Mesendoderm (in vitro differentiated cells): ENCODE data around the gene PBX1.

Source experiments
- DNase-seq: peaks from one replicate; pipeline ENCODE4 v3.0.0; 2013
- H2AK5ac ChIP-seq: 2 replicates; pipeline ENCODE4 v1.6.1; 2013; ENCODE audit warnings: low read length, inconsistent platforms
- H2BK120ac ChIP-seq: 2 replicates; pipeline ENCODE4 v1.6.1; 2013; ENCODE audit warnings: low read depth, mild to moderate bottlenecking, low read length, moderate library complexity, mixed read lengths
- H2BK15ac ChIP-seq: replicated peaks from 2 replicates; pipeline ENCODE4 v1.6.1; 2013; ENCODE audit warnings: low read depth, mild to moderate bottlenecking, moderate library complexity
- H2BK5ac ChIP-seq: 2 replicates; pipeline ENCODE4 v1.6.1; 2013; ENCODE audit warnings: low read length, inconsistent platforms
- H3K18ac ChIP-seq: 2 replicates; pipeline ENCODE4 v1.6.1; 2013; ENCODE audit warnings: mild to moderate bottlenecking, low read length, mixed read lengths
- H3K23ac ChIP-seq: one replicate; pipeline ENCODE4 v1.6.1; 2013; ENCODE audit warnings: low read length
- H3K27ac ChIP-seq: 2 replicates; pipeline ENCODE4 v1.5.1; 2013; ENCODE audit warnings: low read depth, mild to moderate bottlenecking, inconsistent platforms, low read length, moderate library complexity
- H3K27me3 ChIP-seq: 2 replicates; pipeline ENCODE4 v1.6.1; 2013; ENCODE audit warnings: low read length, control low read depth, mild to moderate bottlenecking, inconsistent platforms; ENCODE audit not compliant: insufficient read depth, poor library complexity
- H3K36me3 ChIP-seq: 2 replicates; pipeline ENCODE4 v1.6.1; 2013; ENCODE audit warnings: low read length, inconsistent platforms; ENCODE audit not compliant: control insufficient read depth, insufficient read depth
- H3K4ac ChIP-seq: one replicate; pipeline ENCODE4 v1.6.1; 2013; ENCODE audit warnings: low read depth, mild to moderate bottlenecking, low read length, moderate library complexity
- H3K4me1 ChIP-seq: 2 replicates; pipeline ENCODE4 v1.6.1; 2013; ENCODE audit warnings: low read depth, low read length, inconsistent platforms; ENCODE audit not compliant: control insufficient read depth
- H3K4me2 ChIP-seq: 2 replicates; pipeline ENCODE4 v1.6.1; 2013; ENCODE audit warnings: low read length
- H3K4me3 ChIP-seq: 2 replicates; pipeline ENCODE4 v1.5.1; 2013; ENCODE audit warnings: mild to moderate bottlenecking, low read length
- H3K56ac ChIP-seq: one replicate; pipeline ENCODE4 v1.6.1; 2013; ENCODE audit warnings: low read length
- H3K79me1 ChIP-seq: 2 replicates; pipeline ENCODE4 v1.6.1; 2013; ENCODE audit warnings: low read length, inconsistent platforms
- H3K79me2 ChIP-seq: 2 replicates; pipeline ENCODE4 v1.6.1; 2013; ENCODE audit warnings: mild to moderate bottlenecking, low read length; ENCODE audit not compliant: control insufficient read depth, insufficient read depth
- H3K9ac ChIP-seq: 2 replicates; pipeline ENCODE4 v1.6.1; 2013; ENCODE audit warnings: low read length, inconsistent platforms
- H4K5ac ChIP-seq: one replicate; pipeline ENCODE4 v1.6.1; 2013; ENCODE audit warnings: low read length
- H4K8ac ChIP-seq: one replicate; pipeline ENCODE4 v1.6.1; 2013; ENCODE audit warnings: low read depth, mild to moderate bottlenecking, control low read depth, low read length, moderate library complexity
- WGBS: extraction: QIAGEN DNeasy Blood & Tissue Kit; methylation state at CpG from one replicate; pipeline ENCODE4 v1.1.7; 2013; ENCODE audit warnings: low lambda C conversion rate, missing lambda C conversion rate; ENCODE audit not compliant: insufficient coverage; ENCODE audit errors: extremely low coverage; 5-methylcytosine and 5-hydroxymethylcytosine counted together

The PBX1 gene

DNA sequence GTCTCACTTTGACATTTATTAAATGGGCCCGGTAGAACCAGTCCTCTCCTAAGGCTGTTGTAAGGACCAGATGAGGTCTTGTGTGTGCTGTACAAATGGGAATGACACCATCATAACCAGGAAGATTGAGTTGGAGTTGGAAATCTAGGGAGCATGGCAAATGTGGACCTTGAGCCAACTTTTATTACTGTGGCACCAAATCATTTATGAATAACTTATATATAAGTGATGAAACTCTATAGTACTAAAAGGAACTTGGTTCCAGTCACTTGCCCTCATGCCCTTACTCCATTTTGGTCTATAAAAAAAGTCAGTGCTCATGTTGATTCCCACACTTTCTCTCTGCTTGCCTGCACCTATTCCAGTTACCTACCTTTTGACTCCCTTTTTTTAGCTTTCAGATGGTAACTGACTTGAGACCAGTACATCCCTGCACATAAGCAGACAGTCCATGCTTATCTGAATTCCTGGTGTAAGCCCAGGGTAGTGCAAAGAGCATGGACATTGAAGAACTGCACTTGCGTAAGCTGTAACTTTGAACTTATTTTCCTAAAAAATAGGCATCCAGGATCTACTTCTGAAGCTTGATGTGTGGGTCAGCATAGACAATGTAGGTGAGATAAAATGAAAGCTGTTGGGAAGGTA is 210.6 kb downstream of the PBX1 start:
- DNase-seq, result no peak
- H2BK120ac ChIP-seq, result no peak overlapping the region
- no peak overlapping the region for H3K56ac ChIP-seq
- no peak overlapping the region for H4K5ac ChIP-seq
- H2BK5ac ChIP-seq, result no peak overlapping the region
- no peaks in the 10 kb centered on the region for H3K79me2 ChIP-seq
- H3K36me3 ChIP-seq, result no peaks in the 10 kb centered on the region
- no peak overlapping the region for H3K4me3 ChIP-seq
- H4K8ac ChIP-seq, result no peak overlapping the region
- no peaks in the 10 kb centered on the region for H3K27me3 ChIP-seq
- H3K4ac ChIP-seq, result no peak overlapping the region
- H2AK5ac ChIP-seq, result no peak overlapping the region
- H3K18ac ChIP-seq, result no peak overlapping the region
- no peak overlapping the region for H3K27ac ChIP-seq
- no peak overlapping the region for H3K4me2 ChIP-seq
- H3K9ac ChIP-seq, result no peak overlapping the region
- WGBS, result no CpG with 5 or more reads among the region's 2 CpGs
- no peak overlapping the region for H3K23ac ChIP-seq
- H2BK15ac ChIP-seq, result peak overlapping the region; percentile 29
- H3K79me1 ChIP-seq, result peaks cover 2% of the 10 kb centered on the region
- H3K4me1 ChIP-seq, result peaks cover 18% of the 10 kb centered on the region

DNA sequence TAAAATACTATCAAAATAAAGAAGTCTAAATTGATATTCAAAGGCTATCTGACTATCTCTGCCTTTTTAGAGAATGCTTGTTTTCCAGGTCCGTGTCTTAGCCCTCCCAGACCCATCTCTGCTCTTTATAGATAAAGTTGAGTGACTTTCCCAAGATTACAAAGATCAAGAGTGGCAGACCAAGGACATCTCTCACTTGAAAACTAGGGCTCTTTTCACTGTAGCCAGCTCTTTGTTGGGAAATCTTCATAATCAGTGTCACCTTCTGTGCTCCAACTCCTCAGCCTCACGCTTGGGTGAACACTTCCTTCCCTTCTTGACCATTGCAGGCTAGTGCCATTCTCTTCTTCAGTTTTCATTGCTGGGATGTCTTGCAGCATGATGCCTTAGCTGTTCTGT is 211.1 kb downstream of the PBX1 start:
- DNase-seq, result no peak
- H4K5ac ChIP-seq, result no peak overlapping the region
- no peaks in the 10 kb centered on the region for H3K27me3 ChIP-seq
- no peak overlapping the region for H2AK5ac ChIP-seq
- no peak overlapping the region for H3K4me2 ChIP-seq
- no peak overlapping the region for H4K8ac ChIP-seq
- H3K4me3 ChIP-seq, result no peak overlapping the region
- peaks cover 20% of the 10 kb centered on the region for H3K4me1 ChIP-seq
- no peak overlapping the region for H3K56ac ChIP-seq
- no peak overlapping the region for H3K9ac ChIP-seq
- H3K23ac ChIP-seq, result no peak overlapping the region
- no peaks in the 10 kb centered on the region for H3K79me2 ChIP-seq
- H3K36me3 ChIP-seq, result no peaks in the 10 kb centered on the region
- H3K27ac ChIP-seq, result no peak overlapping the region
- no peak overlapping the region for H2BK5ac ChIP-seq
- H3K18ac ChIP-seq, result no peak overlapping the region
- no peak overlapping the region for H3K4ac ChIP-seq
- peaks cover 2% of the 10 kb centered on the region for H3K79me1 ChIP-seq
- WGBS, result no CpG with 5 or more reads among the region's 2 CpGs
- H2BK120ac ChIP-seq, result no peak overlapping the region
- H2BK15ac ChIP-seq, result peak overlapping the region; percentile 29

DNA sequence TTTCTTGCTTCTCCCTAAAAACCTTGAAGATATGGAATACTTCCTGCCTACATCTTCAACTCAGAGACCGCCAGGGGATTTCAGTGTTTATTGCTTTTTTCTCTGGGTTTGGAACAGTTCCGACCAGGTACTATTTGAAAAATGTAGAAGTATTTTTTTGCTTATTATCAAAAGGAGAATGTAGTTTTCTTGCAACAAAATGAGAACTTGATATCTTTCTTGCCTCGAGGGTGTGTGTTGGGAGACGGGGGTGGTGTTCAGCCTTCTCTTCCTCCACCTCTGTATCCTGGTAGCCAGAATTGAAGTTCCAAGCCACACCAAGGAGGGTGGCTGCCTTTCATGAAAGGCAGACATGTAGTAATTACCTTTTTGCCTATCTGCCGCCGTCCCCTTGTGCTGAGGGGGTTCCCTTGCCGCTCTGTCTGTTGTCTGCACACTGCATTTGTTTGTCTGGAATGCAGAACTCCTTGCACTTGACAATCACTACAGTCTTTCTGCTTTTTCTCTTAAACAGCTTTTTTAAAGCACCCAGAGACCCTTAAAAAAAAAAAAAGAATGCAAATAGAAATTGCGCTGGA is 212.1 kb downstream of the PBX1 start:
- Histone ChIP-seq H2BK120ac (no peak overlapping the region), H4K8ac (no peak overlapping the region), H2AK5ac (no peak overlapping the region), H4K5ac (no peak overlapping the region), H3K79me1 (peaks cover 4% of the 10 kb centered on the region), H3K36me3 (no peaks in the 10 kb centered on the region), H3K18ac (peak overlapping the region; percentile 39), H3K4me2 (no peak overlapping the region), H2BK5ac (peak overlapping the region; percentile 75), H3K79me2 (no peaks in the 10 kb centered on the region), H2BK15ac (peak overlapping the region; percentile 14), H3K4me1 (peaks cover 24% of the 10 kb centered on the region), H3K4ac (peak overlapping the region; percentile 82), H3K27ac (peak overlapping the region; percentile 27), H3K9ac (no peak overlapping the region), H3K4me3 (no peak overlapping the region), H3K23ac (no peak overlapping the region), H3K56ac (peak overlapping the region; percentile 79), H3K27me3 (no peaks in the 10 kb centered on the region)
- no CpG with 5 or more reads among the region's 8 CpGs for WGBS
- DNase-seq, result no peak

DNA sequence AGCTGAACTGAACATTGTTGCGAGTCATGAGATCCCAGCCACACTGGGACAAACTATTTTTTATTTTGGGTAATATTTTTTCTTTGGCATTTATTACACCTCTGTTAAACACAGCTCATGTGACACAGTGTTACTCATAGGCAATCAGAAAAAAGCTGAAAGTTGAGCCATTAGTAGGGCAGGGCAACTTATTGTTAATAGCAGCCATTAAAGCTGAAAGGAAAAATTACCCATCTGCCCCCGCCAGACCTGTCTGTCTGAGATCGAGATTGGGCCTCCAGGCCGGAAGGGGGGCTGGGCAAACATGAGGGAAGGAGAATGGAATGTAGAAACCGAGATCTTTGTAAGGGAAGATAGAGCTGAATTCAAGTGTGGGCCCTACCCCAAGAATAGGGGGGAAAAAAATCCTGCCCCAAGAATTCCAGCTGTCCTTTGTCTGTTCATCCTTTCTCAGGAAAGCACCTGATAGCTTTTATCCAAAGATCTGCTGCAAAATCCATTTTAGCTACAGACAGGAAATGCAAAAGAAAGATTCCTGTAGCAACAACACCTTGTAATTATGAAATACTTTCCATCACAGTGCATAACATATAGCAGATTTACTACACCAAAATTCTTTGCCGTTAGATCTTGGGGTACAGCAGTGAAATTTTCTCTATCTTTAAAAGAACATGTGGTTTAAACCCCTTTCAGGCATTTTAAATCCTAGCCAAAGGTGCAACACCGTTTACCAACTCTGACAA is 212.8 kb downstream of the PBX1 start:
- H3K79me2 ChIP-seq, result no peaks in the 10 kb centered on the region
- no peak overlapping the region for H2BK5ac ChIP-seq
- no peaks in the 10 kb centered on the region for H3K27me3 ChIP-seq
- no peak overlapping the region for H3K56ac ChIP-seq
- H3K4me3 ChIP-seq, result no peak overlapping the region
- WGBS, result no CpG with 5 or more reads among the region's 7 CpGs
- H3K4me2 ChIP-seq, result no peak overlapping the region
- H3K36me3 ChIP-seq, result no peaks in the 10 kb centered on the region
- DNase-seq, result peak; percentile 88
- no peak overlapping the region for H4K8ac ChIP-seq
- no peak overlapping the region for H4K5ac ChIP-seq
- H3K79me1 ChIP-seq, result peaks cover 4% of the 10 kb centered on the region
- H2AK5ac ChIP-seq, result no peak overlapping the region
- peak overlapping the region; percentile 60 for H3K27ac ChIP-seq
- H3K23ac ChIP-seq, result no peak overlapping the region
- H3K4ac ChIP-seq, result peak overlapping the region; percentile 82
- H2BK120ac ChIP-seq, result peak overlapping the region; percentile 65
- peak overlapping the region; percentile 39 for H3K18ac ChIP-seq
- peaks cover 26% of the 10 kb centered on the region for H3K4me1 ChIP-seq
- H2BK15ac ChIP-seq, result no peak overlapping the region
- H3K9ac ChIP-seq, result no peak overlapping the region

DNA sequence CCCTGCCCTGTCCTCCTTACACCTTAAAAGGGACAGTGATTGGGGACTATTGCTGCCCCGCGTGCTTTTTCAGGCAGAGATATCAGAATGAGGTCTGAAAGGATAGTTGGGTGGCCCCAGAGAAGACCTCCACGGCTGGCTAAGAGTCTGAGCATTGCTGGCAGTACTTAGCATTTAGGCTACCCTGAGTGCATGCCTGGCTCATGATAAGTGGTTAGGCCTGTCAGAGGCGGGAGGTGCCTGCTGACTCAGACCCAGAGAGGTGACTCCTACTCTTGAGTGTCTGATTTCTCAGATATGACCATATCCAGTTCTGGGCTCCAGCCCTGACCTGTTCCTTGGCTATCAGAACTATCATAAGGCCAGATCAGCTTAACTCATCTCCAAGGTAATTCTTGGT is 213.7 kb downstream of the PBX1 start:
- DNase-seq, result peak; percentile 95
- Histone ChIP-seq H3K23ac (no peak overlapping the region), H4K8ac (peak overlapping the region; percentile 91), H3K56ac (peak overlapping the region; percentile 0), H3K36me3 (no peaks in the 10 kb centered on the region), H3K79me2 (no peaks in the 10 kb centered on the region), H2BK5ac (no peak overlapping the region), H3K4ac (no peak overlapping the region), H3K4me1 (peaks cover 26% of the 10 kb centered on the region), H3K27ac (peak overlapping the region; percentile 60), H3K18ac (peak overlapping the region; percentile 86), H2BK15ac (no peak overlapping the region), H3K79me1 (peaks cover 4% of the 10 kb centered on the region), H2BK120ac (no peak overlapping the region), H3K4me2 (no peak overlapping the region), H2AK5ac (no peak overlapping the region), H3K9ac (no peak overlapping the region), H3K4me3 (no peak overlapping the region), H3K27me3 (no peaks in the 10 kb centered on the region), H4K5ac (no peak overlapping the region)
- no CpG with 5 or more reads among the region's 4 CpGs for WGBS
